HG02588 (cell line): ENCODE measurements around the gene SST.

Experiments used
- ATAC-seq: cut with Tn5 transposase; IDR thresholded peaks from one replicate; pipeline ENCODE4 v1.9.1; 2021; ENCODE audit warnings: mild to moderate bottlenecking, moderate library complexity; ENCODE audit not compliant: unreplicated experiment

SST gene

GRCh38 chr3:187669675-187670504, at the start of gene SST:
SST (minus strand) TSS chr3:187670394; CDS start chr3:187670291, 103 bp downstream.
- ATAC-seq, result no peak

GRCh38 chr3:187719628-187720336, 49.6 kb upstream of the SST start:
- ATAC-seq, result no peak

- no peak for ATAC-seq
Observed at GRCh38 chr3:187718802-187719201, 48.6 kb upstream of the SST start.

GRCh38 chr3:187717572-187717971, 47.4 kb upstream of the SST start:
- ATAC-seq, result no peak

- peak; percentile 83 for ATAC-seq
Observed at GRCh38 chr3:187714404-187714979, 44.3 kb upstream of the SST start.

- ATAC-seq, result no peak
Observed at GRCh38 chr3:187713504-187713903, 43.3 kb upstream of the SST start.

GRCh38 chr3:187709155-187709554, 39.0 kb upstream of the SST start:
- no peak for ATAC-seq

GRCh38 chr3:187708696-187709095, 38.5 kb upstream of the SST start:
- no peak for ATAC-seq

- ATAC-seq, result no peak
Observed at GRCh38 chr3:187706971-187707370, 36.8 kb upstream of the SST start.

- no peak for ATAC-seq
Observed at GRCh38 chr3:187705164-187705563, 35.0 kb upstream of the SST start.

GRCh38 chr3:187702507-187703033, 32.4 kb upstream of the SST start, which contains the start of gene RTP2:
RTP2 (minus strand) TSS chr3:187702557; CDS start chr3:187702128, 429 bp downstream.
- no peak for ATAC-seq

- ATAC-seq, result no peak
Observed at GRCh38 chr3:187700249-187700648, 30.1 kb upstream of the SST start.

- no peak for ATAC-seq
Observed at GRCh38 chr3:187698499-187699399, 28.6 kb upstream of the SST start.

GRCh38 chr3:187696021-187696420, 25.8 kb upstream of the SST start:
- ATAC-seq, result no peak

- no peak for ATAC-seq
Observed at GRCh38 chr3:187695449-187695848, 25.3 kb upstream of the SST start.

GRCh38 chr3:187694801-187695200, 24.6 kb upstream of the SST start:
- no peak for ATAC-seq

- no peak for ATAC-seq
Observed at GRCh38 chr3:187693431-187693830, 23.2 kb upstream of the SST start.

- no peak for ATAC-seq
Observed at GRCh38 chr3:187689984-187690383, 19.8 kb upstream of the SST start.

GRCh38 chr3:187686621-187687273, 16.6 kb upstream of the SST start:
- ATAC-seq, result no peak

- ATAC-seq, result no peak
Observed at GRCh38 chr3:187685948-187686347, 15.8 kb upstream of the SST start.
